Choroid plexus epithelial cell (primary cell): ENCODE results near the gene SMG6.
"Not testable (repeated sequence)": the region's sequence is repeated elsewhere in the genome, so short reads cannot be mapped to it uniquely, and the experiment has no call there.

ENCODE experiments used
- DNase-seq: peaks from one replicate; pipeline ENCODE4 v3.0.0-alpha.2; 2010; ENCODE audit warnings: low read depth
- H3K4me3 ChIP-seq: 2 replicates; pipeline ENCODE4 v1.5.1; 2011; ENCODE audit warnings: low read depth, mild to moderate bottlenecking, control low read depth, low read length, moderate library complexity
- TF ChIP-seq, protein P1 (sequence below): conservative IDR thresholded peaks from 2 replicates; pipeline ENCODE4 v1.5.1; 2011; ENCODE audit warnings: low read depth, mild to moderate bottlenecking, control low read depth, inconsistent platforms, low read length, moderate library complexity

SMG6 gene

DNA sequence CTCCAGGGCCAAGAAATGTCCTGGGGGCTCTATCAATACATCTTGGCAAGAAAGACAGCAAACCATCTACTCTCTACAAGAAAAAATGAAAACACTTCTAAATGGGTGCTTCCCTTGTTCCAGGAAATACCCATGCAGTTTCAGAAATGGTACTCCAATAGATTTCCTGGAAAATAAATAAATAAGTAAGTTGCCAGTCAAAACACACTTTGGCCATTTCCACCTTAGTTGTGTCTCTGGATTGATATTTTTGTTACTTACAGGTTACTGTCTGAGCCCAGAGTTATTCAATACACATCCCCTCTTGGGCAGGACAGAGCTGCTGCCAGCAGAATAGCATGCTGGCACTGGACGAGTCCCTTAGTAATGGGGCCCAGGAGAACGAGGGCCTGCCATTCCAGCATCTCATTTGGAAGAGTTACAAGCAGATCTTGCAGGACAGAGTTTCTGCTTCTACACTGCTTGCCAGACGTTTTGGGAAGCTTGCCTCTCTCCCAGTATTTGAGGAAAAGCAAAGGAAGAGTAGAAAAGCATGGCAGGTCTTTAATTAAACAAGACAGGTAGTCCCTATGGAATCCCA lies 100.5 kb downstream of the SMG6 start:
- H3K4me3 ChIP-seq, result no peak overlapping the region
- TF ChIP-seq, protein P1, sequence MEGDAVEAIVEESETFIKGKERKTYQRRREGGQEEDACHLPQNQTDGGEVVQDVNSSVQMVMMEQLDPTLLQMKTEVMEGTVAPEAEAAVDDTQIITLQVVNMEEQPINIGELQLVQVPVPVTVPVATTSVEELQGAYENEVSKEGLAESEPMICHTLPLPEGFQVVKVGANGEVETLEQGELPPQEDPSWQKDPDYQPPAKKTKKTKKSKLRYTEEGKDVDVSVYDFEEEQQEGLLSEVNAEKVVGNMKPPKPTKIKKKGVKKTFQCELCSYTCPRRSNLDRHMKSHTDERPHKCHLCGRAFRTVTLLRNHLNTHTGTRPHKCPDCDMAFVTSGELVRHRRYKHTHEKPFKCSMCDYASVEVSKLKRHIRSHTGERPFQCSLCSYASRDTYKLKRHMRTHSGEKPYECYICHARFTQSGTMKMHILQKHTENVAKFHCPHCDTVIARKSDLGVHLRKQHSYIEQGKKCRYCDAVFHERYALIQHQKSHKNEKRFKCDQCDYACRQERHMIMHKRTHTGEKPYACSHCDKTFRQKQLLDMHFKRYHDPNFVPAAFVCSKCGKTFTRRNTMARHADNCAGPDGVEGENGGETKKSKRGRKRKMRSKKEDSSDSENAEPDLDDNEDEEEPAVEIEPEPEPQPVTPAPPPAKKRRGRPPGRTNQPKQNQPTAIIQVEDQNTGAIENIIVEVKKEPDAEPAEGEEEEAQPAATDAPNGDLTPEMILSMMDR, result no peak
- DNase-seq, result no peak

DNA sequence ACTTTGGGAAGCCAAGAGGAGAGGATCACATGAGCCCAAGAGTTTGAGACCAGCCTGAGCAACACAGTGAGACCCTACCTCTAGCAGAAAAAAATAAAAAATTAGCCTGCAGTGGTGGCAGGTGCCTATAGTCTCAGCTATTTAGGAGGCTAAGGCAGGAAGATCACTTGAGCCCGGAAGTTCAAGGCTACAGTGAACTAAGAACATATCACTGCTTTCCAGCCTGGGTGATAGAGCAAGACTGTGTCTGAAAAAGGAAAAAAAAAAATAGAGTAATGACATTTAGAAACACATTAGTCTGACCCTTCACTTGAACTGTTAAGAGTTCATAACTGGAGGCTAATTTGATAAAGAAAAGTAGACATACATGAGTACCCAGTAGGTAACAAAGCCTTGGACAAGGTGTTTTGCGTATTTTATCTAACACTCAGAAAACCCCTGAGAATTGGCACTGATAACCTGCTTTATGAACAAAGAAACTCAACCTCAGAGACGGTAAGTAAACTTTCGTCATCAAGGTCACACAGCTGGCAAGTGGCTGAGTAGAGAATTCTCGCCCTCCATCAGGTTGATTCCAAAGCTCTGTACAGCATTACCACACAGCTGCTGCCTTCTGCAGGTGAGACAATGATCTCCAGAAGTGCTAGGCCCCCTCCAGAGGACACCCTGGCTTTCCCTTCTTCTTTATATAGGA lies 101.1 kb downstream of the SMG6 start:
- H3K4me3 ChIP-seq, result no peak overlapping the region
- TF ChIP-seq, protein P1, result no peak
- DNase-seq, result no peak

DNA sequence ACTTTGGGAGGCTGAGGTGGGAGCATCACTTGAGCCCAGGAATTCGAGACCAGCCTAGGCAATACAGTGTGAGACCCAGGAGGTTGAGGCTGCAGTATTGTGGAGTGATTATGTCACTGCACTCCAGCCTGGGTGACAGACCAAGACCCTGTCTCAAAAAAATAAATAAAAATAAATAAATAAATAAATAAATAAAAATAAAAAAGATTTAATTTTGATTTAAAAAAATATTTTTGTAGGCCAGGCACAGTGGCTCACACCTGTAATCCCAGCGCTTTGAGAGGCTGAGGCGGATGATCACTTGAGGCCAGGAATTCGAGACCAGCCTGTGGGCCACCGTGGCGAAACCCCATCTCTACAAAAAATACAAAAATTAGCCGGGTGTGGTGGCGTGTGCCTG lies 104.2 kb downstream of the SMG6 start:
- H3K4me3 ChIP-seq, DNase-seq: not testable (repeated sequence)

DNA sequence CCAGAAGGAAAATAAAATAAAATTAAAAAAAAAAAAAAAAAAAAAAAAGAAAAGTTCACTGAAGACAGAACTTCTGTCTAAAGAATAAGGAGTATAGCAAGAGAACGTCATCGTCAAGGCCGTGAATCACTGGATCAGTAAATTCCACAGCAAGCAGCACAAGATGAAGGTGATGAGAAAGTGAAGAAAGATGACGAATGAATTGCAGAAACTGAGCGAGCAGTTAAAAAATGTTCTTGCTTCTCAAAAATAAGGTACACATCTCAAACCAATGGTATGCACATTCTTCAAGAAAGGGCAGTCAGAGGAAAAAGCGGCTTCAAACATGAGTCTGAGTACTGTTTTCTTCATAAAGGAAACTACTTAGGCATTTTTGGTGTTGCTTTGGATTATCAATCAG lies 104.7 kb downstream of the SMG6 start:
- peak; percentile 94 for DNase-seq
- no peak overlapping the region for H3K4me3 ChIP-seq
- TF ChIP-seq, protein P1, result no peak

DNA sequence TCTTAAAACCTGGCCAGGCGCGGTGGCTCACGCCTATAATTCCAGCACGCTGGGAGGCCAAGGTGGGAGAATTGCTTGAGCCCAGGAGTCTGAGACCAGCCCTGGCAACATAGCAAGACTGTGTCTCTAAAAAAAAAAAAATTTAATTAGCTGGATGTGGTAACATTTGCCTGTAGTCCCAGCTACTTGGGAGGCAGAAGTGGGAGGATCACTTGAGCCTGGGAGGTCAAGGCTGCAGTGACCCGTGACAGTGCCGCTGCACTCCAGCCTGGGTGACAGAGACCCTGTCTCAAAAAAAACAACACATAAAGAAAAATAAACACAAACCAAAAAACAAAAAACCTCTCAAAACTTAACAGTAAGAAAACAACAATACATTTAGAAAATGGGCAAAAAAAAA lies 106.3 kb downstream of the SMG6 start:
- no peak overlapping the region for H3K4me3 ChIP-seq
- no peak for DNase-seq
- TF ChIP-seq, protein P1, result no peak

DNA sequence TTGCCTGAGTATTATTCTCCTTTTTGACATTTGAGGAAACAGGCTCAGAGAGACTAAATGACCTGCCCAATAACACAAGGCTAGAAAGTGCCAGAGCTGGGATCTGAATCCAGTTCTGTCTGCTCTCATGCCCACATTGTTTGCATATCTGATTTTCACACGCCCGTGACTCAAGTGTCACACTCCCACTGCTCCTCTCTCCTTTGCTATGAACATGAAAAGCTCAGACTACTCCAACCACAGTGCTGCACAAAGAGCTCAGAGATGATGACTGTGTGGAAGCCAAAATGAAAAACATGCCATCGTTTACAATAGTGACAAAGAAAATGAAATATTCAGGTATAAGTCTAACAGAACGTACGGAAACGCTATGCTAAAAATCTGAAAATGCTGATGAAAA lies 107.9 kb downstream of the SMG6 start:
- no peak for DNase-seq
- no peak overlapping the region for H3K4me3 ChIP-seq
- TF ChIP-seq, protein P1, result no peak

DNA sequence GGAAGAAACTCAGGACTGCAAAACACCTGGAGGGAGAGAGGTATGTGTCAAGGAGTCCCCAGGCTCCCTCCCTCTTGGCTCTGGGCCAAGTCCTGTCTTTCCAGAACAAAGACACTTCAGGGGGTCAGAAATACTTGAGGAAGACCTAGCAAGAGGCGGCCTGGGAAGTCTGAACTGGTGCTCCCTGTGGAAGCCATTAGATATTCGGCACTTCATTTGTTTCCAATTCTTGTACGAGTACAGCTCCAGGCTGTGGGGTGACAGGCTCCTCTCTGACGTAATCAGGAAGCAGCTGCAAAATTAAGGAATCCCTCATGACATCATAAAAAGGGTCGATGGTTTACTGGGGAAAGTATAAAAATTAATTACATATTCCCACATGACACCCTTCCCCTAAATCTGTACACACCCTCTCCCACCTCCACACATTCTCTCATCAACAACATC lies 108.7 kb downstream of the SMG6 start:
- H3K4me3 ChIP-seq, result no peak overlapping the region
- TF ChIP-seq, protein P1, result no peak
- no peak for DNase-seq
